ENCODE results near the gene NPTXR. TPM values are rescaled to one million over a fixed set of nuclear protein-coding genes. Genes with fewer than 3 reads are reported as not detected.

Gene NPTXR
- total and polyA plus RNA-seq, 9 donors, result 2.2 to 8.7 (median 5.8) TPM

DNA sequence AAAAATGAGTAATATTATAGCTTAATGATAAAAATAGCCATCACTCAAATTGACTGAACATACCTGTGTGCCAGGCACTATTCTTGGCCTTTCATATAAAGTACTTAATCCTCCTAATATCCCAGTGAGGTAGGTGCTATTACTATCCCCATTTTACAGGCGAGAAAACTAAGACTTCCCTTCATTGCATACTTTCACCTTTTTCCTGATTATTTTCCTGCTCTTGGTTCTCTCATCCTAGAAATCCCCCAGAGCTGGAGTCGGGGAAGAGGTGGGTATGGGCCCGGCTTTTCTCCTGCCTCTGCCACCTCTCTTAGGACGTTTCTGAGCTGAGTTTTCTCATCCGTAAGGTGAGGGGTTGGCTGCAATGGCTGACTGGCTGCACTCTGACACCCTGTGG, 2.2 kb downstream of the NPTXR start:
- Histone ChIP-seq H3K9me3 (replicated peaks; ENCODE audit: control insufficient read depth, low read depth, low read length) (no peaks in the 10 kb centered on the region), H3K36me3 (ENCODE audit: control insufficient read depth, insufficient read depth, low read length) (no peaks in the 10 kb centered on the region), H3K4me3 (ENCODE audit: low read length) (no peak overlapping the region), H3K27me3 (ENCODE audit: control insufficient read depth, insufficient read depth, low read length) (peaks cover 47% of the 10 kb centered on the region), H3K4me1 (ENCODE audit: control insufficient read depth, insufficient read depth, low read length) (peaks cover 12% of the 10 kb centered on the region), H3K27ac (ENCODE audit: low read length) (no peak overlapping the region)
- 100% methylated on average over 1 of the region's 5 CpGs for WGBS (ENCODE audit: insufficient coverage)
- DNase-seq, result no peak

DNA sequence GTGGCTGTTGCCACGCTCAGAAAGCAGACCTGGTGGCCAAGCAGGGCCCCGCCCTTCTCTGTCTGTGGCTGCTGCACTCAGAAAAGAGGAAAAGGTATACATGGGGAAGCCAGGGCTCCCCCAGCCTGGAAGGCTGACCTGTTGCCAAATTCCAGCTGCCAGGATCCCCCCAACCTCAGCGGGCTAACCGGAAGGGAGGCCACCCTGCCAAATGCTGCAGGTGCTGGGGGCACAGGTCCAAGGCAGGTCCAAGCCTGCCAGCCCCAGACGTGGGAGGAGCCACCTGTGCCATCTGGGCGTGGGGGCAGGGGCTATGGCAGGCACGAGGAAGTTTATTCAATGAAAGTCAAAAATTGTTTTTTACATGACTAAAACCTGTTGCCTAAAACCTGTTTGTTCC, 2.6 kb downstream of the NPTXR start:
- Histone ChIP-seq H3K36me3 (ENCODE audit: control insufficient read depth, insufficient read depth, low read length) (no peaks in the 10 kb centered on the region), H3K9me3 (replicated peaks; ENCODE audit: control insufficient read depth, low read depth, low read length) (no peaks in the 10 kb centered on the region), H3K27ac (ENCODE audit: low read length) (no peak overlapping the region), H3K27me3 (ENCODE audit: control insufficient read depth, insufficient read depth, low read length) (peaks cover 47% of the 10 kb centered on the region), H3K4me1 (ENCODE audit: control insufficient read depth, insufficient read depth, low read length) (peaks cover 12% of the 10 kb centered on the region), H3K4me3 (ENCODE audit: low read length) (no peak overlapping the region)
- WGBS (ENCODE audit: insufficient coverage), result 33% methylated on average over 4 of the region's 7 CpGs
- no peak for DNase-seq

DNA sequence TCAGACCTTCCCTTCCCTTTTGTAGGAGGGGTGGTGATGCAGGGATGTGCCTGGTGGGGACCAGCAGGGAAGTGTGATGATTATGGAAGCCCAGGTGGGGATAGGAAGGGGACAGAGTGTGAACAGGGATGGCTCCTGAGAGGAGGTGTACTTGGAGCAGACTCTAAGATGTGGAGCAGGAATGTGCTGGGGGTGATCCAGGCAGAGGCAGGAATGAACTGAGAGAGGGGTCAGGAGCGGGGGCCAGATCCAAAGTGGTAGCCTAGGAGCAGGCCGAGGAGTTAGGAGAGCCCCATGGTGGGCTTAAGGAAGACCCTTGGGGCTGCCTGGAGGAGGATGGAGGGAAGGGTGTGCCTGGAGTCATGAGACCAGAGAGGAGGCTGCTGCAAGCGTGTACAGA, 3.7 kb downstream of the NPTXR start:
- H3K27me3 ChIP-seq (ENCODE audit: control insufficient read depth, insufficient read depth, low read length), result peaks cover 49% of the 10 kb centered on the region
- no peak overlapping the region for H3K27ac ChIP-seq (ENCODE audit: low read length)
- no peaks in the 10 kb centered on the region for H3K9me3 ChIP-seq (replicated peaks; ENCODE audit: control insufficient read depth, low read depth, low read length)
- no peak overlapping the region for H3K4me3 ChIP-seq (ENCODE audit: low read length)
- no peaks in the 10 kb centered on the region for H3K36me3 ChIP-seq (ENCODE audit: control insufficient read depth, insufficient read depth, low read length)
- peaks cover 12% of the 10 kb centered on the region for H3K4me1 ChIP-seq (ENCODE audit: control insufficient read depth, insufficient read depth, low read length)
- 67% methylated on average over 3 of the region's 3 CpGs for WGBS (ENCODE audit: insufficient coverage)
- DNase-seq, result no peak

DNA sequence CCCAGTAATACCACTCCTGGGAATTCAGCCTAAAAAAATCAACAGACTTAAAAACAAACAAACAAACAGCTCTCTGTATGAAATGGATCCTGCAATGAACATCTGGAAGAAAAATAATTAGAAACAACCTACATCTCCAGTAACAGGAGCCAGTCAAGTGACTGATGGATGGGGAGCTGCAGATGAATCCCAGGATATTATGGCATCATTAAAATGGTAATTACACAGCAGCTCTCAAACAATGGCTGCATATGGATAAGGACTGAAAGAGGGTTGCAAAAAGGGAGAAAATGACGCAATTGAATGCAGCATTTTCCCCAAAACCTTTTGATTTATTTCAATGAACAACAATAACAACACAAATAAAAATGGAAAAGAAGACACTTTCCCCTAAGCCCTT, 4.1 kb downstream of the NPTXR start:
- Histone ChIP-seq H3K4me3 (ENCODE audit: low read length) (no peak overlapping the region), H3K36me3 (ENCODE audit: control insufficient read depth, insufficient read depth, low read length) (no peaks in the 10 kb centered on the region), H3K27ac (ENCODE audit: low read length) (no peak overlapping the region), H3K4me1 (ENCODE audit: control insufficient read depth, insufficient read depth, low read length) (peaks cover 12% of the 10 kb centered on the region), H3K9me3 (replicated peaks; ENCODE audit: control insufficient read depth, low read depth, low read length) (no peaks in the 10 kb centered on the region), H3K27me3 (ENCODE audit: control insufficient read depth, insufficient read depth, low read length) (peaks cover 45% of the 10 kb centered on the region)
- WGBS (ENCODE audit: insufficient coverage), result no CpG with 5 or more reads among the region's 1 CpG
- no peak for DNase-seq

DNA sequence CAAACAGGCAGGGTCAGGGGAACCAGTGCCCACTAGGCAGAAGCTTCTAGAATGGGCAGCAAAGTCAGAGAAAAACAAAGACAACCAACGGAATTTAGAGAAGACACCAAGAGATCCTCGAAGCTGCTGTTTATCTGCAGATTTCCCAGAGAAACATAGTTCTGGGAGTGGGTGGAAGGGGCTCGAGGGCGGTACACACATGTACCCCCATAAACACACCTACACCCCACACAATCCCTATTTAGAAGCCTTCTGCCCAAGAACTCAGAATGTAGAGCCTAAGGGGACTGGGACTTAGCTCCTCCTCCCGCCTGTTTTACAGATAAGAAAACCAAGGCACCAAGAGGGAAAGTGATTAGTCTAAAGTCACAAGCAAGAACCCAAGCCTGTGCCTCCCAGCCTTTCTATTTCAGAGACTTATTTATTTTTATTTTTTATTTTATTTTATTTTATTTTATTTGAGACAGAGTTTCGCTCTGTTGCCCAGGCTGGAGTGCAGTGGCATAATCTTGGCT, 6.4 kb downstream of the NPTXR start:
- 90% methylated on average over 2 of the region's 6 CpGs for WGBS (ENCODE audit: insufficient coverage)
- Histone ChIP-seq H3K27me3 (ENCODE audit: control insufficient read depth, insufficient read depth, low read length) (peaks cover 34% of the 10 kb centered on the region), H3K4me3 (ENCODE audit: low read length) (no peak overlapping the region), H3K9me3 (replicated peaks; ENCODE audit: control insufficient read depth, low read depth, low read length) (no peaks in the 10 kb centered on the region), H3K27ac (ENCODE audit: low read length) (no peak overlapping the region), H3K4me1 (ENCODE audit: control insufficient read depth, insufficient read depth, low read length) (peaks cover 6% of the 10 kb centered on the region), H3K36me3 (ENCODE audit: control insufficient read depth, insufficient read depth, low read length) (no peaks in the 10 kb centered on the region)
- DNase-seq, result no peak

DNA sequence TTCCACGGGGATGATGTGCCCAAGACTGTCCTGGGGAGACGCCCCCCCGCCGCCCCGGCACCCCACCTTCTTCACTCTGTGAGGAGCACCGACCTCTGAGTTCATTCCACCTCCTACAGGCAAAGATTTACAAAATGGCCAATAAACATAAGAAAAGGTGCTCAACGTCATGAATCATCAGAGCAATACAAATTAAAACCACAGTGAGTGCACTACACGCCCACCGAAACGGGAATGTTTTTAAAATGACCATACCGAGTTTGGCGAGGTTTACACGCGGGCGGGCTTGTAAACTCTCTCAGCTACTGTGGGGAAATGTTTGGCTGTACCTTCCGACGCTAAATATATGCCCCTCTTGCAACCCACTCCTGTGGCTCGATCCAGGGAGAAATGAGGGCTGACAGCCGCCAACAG, 7.9 kb downstream of the NPTXR start:
- H3K27me3 ChIP-seq (ENCODE audit: control insufficient read depth, insufficient read depth, low read length), result peaks cover 21% of the 10 kb centered on the region
- WGBS (ENCODE audit: insufficient coverage), result 61% methylated on average over 4 of the region's 19 CpGs
- no peak overlapping the region for H3K4me3 ChIP-seq (ENCODE audit: low read length)
- H3K27ac ChIP-seq (ENCODE audit: low read length), result no peak overlapping the region
- no peaks in the 10 kb centered on the region for H3K36me3 ChIP-seq (ENCODE audit: control insufficient read depth, insufficient read depth, low read length)
- H3K4me1 ChIP-seq (ENCODE audit: control insufficient read depth, insufficient read depth, low read length), result peaks cover 6% of the 10 kb centered on the region
- DNase-seq, result no peak
- H3K9me3 ChIP-seq (replicated peaks; ENCODE audit: control insufficient read depth, low read depth, low read length), result no peaks in the 10 kb centered on the region

DNA sequence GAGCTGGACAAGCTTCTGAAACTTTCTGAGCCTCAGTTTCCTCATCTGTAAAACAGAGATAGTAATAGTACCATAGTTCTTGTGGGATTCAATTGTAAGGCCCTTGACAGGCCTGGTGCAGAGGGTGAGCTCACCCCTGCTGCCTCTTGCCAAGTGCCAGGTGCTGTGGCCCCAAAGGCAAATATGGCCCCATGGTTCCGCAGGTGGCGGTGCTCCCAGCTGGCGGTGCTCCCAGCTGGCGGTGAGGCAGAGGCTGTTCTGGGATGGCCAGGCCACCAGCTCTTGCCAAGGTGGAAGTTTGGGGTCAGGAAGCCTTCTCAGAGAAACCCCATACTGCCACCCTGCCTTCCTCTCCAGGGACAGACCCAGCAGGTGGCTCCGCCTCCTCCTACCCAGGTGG, 8.8 kb downstream of the NPTXR start:
- H3K4me3 ChIP-seq (ENCODE audit: low read length), result no peak overlapping the region
- no peak for DNase-seq
- H3K4me1 ChIP-seq (ENCODE audit: control insufficient read depth, insufficient read depth, low read length), result peaks cover 6% of the 10 kb centered on the region
- H3K27ac ChIP-seq (ENCODE audit: low read length), result no peak overlapping the region
- H3K9me3 ChIP-seq (replicated peaks; ENCODE audit: control insufficient read depth, low read depth, low read length), result no peaks in the 10 kb centered on the region
- no peaks in the 10 kb centered on the region for H3K36me3 ChIP-seq (ENCODE audit: control insufficient read depth, insufficient read depth, low read length)
- peaks cover 12% of the 10 kb centered on the region for H3K27me3 ChIP-seq (ENCODE audit: control insufficient read depth, insufficient read depth, low read length)
- 95% methylated on average over 4 of the region's 5 CpGs for whole genome bisulfite sequencing (ENCODE audit: insufficient coverage)

DNA sequence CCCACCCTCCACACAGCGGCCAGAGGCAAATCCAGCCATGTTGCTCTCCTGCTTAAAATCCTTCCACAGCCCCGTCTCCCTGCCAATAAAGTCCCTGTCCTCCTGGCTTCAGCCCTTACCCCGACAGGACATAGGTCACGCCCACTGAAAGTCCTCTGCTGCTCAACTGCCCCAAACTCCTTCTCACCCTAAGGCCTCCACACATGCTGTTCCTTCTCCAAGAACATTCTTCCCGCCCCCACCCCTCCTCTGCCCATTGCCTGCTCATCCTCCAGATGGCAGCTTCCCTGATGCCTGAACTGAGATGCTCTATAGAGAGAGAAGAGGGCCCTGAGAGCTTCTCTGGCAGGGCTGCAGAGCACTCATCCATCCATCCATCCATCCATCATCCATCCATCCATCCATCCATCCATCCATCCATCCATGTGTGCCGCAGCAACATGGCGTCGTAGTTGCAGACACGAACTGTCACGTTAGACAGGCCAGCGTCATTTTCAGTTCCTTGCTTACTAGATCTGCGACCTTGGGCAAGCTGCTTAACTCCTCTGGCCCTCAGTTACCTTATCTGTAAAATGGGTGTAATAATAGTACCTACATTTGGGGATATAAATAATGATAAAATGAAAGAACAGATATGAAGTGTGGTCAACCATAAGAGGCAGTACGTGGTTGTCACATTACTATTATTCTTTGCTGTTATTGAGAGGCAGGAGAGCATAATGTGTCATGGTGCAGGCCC, 9.4 kb downstream of the NPTXR start:
- no peaks in the 10 kb centered on the region for H3K36me3 ChIP-seq (ENCODE audit: control insufficient read depth, insufficient read depth, low read length)

DNA sequence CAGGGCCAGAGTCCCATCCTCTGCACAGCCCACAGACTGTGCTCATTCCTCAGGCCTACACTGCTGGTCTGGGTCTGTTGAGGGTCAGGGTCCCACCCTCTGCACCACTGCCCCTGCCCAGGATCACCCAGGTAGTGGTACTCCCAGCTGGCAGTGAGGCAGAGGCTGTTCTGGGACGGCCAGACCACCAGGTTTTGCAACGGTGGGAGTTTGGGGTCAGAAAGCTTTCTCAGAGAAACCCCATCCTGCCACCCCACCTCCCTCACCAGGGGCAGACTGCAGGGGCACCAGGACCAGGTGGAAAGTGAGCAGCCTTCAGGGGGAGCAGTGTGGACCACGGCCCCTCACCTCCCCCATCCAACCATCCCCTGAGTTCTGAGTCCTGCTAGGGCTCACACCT, 10.8 kb downstream of the NPTXR start:
- H3K9me3 ChIP-seq (replicated peaks; ENCODE audit: control insufficient read depth, low read depth, low read length), result no peaks in the 10 kb centered on the region
- H3K27ac ChIP-seq (ENCODE audit: low read length), result no peak overlapping the region
- peaks cover 6% of the 10 kb centered on the region for H3K4me1 ChIP-seq (ENCODE audit: control insufficient read depth, insufficient read depth, low read length)
- no peak overlapping the region for H3K4me3 ChIP-seq (ENCODE audit: low read length)
- DNase-seq, result no peak
- no peaks in the 10 kb centered on the region for H3K36me3 ChIP-seq (ENCODE audit: control insufficient read depth, insufficient read depth, low read length)
- no CpG with 5 or more reads among the region's 3 CpGs for WGBS (ENCODE audit: insufficient coverage)
- peaks cover 11% of the 10 kb centered on the region for H3K27me3 ChIP-seq (ENCODE audit: control insufficient read depth, insufficient read depth, low read length)

More for the DNA sequence above, 9.4 kb downstream of the NPTXR start:
- H3K9me3 ChIP-seq (replicated peaks; ENCODE audit: control insufficient read depth, low read depth, low read length), result no peaks in the 10 kb centered on the region
- DNase-seq, result no peak
- 89% methylated on average over 9 of the region's 13 CpGs for WGBS (ENCODE audit: insufficient coverage)
- peaks cover 6% of the 10 kb centered on the region for H3K4me1 ChIP-seq (ENCODE audit: control insufficient read depth, insufficient read depth, low read length)
- H3K4me3 ChIP-seq (ENCODE audit: low read length), result no peak overlapping the region
- no peak overlapping the region for H3K27ac ChIP-seq (ENCODE audit: low read length)
- peaks cover 11% of the 10 kb centered on the region for H3K27me3 ChIP-seq (ENCODE audit: control insufficient read depth, insufficient read depth, low read length)

DNA sequence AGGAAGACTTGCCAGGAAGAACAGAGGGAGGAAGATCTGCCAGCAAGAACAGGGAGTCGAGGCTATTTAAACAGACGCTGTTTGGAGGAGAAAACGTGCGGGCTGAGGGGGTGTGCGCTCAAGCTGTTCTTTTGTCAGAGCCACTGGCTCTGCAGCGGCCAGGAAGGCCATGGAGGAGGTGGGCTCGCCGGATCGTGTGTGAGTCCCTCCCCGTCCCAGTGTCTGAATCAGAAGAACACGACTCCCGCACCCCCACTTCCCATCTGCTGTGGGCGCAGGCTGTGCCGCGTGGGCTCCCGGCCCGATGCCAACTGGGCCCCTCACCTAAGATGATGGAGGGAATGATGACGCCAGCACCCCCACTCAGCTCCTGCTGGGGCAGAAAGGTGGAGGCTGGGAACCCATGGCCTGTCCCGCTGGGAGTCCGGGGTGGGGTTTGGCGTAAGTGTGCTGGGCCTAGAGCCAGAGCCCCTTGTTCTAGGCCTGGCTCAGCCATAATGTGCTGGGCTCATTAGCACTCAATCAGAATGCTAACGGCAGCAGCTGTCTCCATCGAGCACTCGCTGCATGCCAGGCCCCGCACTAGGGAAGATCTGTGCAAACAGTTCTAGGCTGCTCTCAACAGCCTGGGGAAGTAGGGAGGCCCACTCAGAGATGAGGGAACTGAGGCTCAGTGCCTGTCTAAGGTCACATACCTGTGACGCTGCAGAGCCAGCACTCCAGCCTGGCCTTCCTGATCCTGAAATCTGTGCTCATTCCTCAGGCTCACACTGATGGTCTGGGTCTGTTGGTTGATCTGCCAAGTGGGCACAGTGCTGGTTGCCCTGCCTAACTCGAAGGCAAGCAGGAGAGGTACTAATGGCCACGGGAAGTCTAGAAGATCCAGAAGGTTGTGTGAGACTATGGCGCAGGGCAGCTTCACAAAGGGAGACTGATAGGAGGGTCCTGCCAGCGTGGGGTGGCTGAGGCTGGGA, 11.5 kb downstream of the NPTXR start:
- Histone ChIP-seq H3K4me3 (ENCODE audit: low read length) (no peak overlapping the region), H3K27ac (ENCODE audit: low read length) (no peak overlapping the region), H3K27me3 (ENCODE audit: control insufficient read depth, insufficient read depth, low read length) (peaks cover 11% of the 10 kb centered on the region), H3K36me3 (ENCODE audit: control insufficient read depth, insufficient read depth, low read length) (no peaks in the 10 kb centered on the region), H3K9me3 (replicated peaks; ENCODE audit: control insufficient read depth, low read depth, low read length) (no peaks in the 10 kb centered on the region), H3K4me1 (ENCODE audit: control insufficient read depth, insufficient read depth, low read length) (peaks cover 6% of the 10 kb centered on the region)
- DNase-seq, result no peak
- WGBS (ENCODE audit: insufficient coverage), result 41% methylated on average over 16 of the region's 30 CpGs
